Naive thymus-derived CD4-positive, alpha-beta T cell (primary cell): ENCODE data around the gene MCM3AP. TPM values are rescaled to one million over a fixed set of nuclear protein-coding genes. Genes with fewer than 3 reads are reported as not detected.
"Not testable (repeated sequence)": the region's sequence is repeated elsewhere in the genome, so short reads cannot be mapped to it uniquely, and the experiment has no call there.

Experiments
- ATAC-seq: fragments of 150-1000 bp; cut with Tn5 transposase; 2 replicates; pipeline ENCODE4 v1.10.0; 2021; ENCODE audit warnings: mild to moderate bottlenecking, moderate library complexity
- CTCF ChIA-PET: fragments of 350-600 bp; sonication (Branson Sonifier 250); formaldehyde crosslinking; loops from one replicate; lab custom pipeline; 2021; ENCODE audit warnings: antibody characterized with exemption; lab: Charles Lee
- POLR2A ChIA-PET: fragments of 350-600 bp; sonication (Branson Sonifier 250); formaldehyde crosslinking; loops from one replicate; lab custom pipeline; 2021; ENCODE audit warnings: antibody characterized with exemption, inconsistent platforms; lab: Charles Lee
- DNase-seq, 9 donors: peaks; one replicate each; pipeline versions ENCODE4 v3.0.0 to v3.0.0-alpha.2; 2020 to 2022; ENCODE audit warnings: mixed read lengths in 1 of 9
- H3K27ac ChIP-seq: one replicate; pipeline ENCODE4 v1.7.0; 2013; ENCODE audit warnings: mild to moderate bottlenecking, low read depth, low read length, moderate library complexity
- H3K27me3 ChIP-seq, 2 donors: one replicate each; pipeline ENCODE4 v1.7.0; 2013; ENCODE audit warnings: low read length in 2 of 2, mild to moderate bottlenecking in 2 of 2, moderate library complexity in 2 of 2; ENCODE audit not compliant: control insufficient read depth in 2 of 2, insufficient read depth in 2 of 2
- H3K36me3 ChIP-seq, 3 experiments: 1 replicate in 2 of 3; 2 replicates in 1 of 3; pipeline ENCODE4 v1.7.0; 2013; ENCODE audit warnings: low read length in 3 of 3, mild to moderate bottlenecking in 3 of 3, moderate library complexity in 1 of 3; ENCODE audit not compliant: insufficient read depth in 3 of 3, control insufficient read depth in 2 of 3
- H3K4me1 ChIP-seq, 2 donors: one replicate each; pipeline ENCODE4 v1.7.0; 2013; ENCODE audit warnings: low read length in 2 of 2, mild to moderate bottlenecking in 2 of 2, moderate library complexity in 1 of 2; ENCODE audit not compliant: control insufficient read depth in 2 of 2, insufficient read depth in 2 of 2
- H3K4me3 ChIP-seq: 2 replicates; pipeline ENCODE4 v1.7.0; 2013; ENCODE audit warnings: mild to moderate bottlenecking, low read length
- H3K9me3 ChIP-seq, 3 experiments: 1 replicate in 2 of 3; 2 replicates in 1 of 3; pipeline ENCODE4 v1.7.0; 2013; ENCODE audit warnings: low read length in 3 of 3; ENCODE audit not compliant: control insufficient read depth in 2 of 3
- H3K27ac Mint-ChIP-seq, 9 donors: one replicate each; pipeline ENCODE4 v1.8.0; 2020 to 2022; ENCODE audit warnings: mixed read lengths in 9 of 9, mild to moderate bottlenecking in 8 of 9, moderate library complexity in 5 of 9, inconsistent platforms in 2 of 9
- H3K27me3 Mint-ChIP-seq, 5 donors: one replicate each; pipeline ENCODE4 v1.8.0; 2021 to 2022; ENCODE audit warnings: mixed read lengths in 5 of 5, mild to moderate bottlenecking in 1 of 5
- H3K36me3 Mint-ChIP-seq, 5 donors: one replicate each; pipeline ENCODE4 v1.8.0; 2020 to 2022; ENCODE audit warnings: mixed read lengths in 5 of 5, mild to moderate bottlenecking in 3 of 5, inconsistent platforms in 1 of 5
- H3K4me1 Mint-ChIP-seq, 7 donors: one replicate each; pipeline ENCODE4 v1.8.0; 2020 to 2022; ENCODE audit warnings: mixed read lengths in 7 of 7, mild to moderate bottlenecking in 3 of 7, inconsistent platforms in 1 of 7
- H3K4me3 Mint-ChIP-seq, 10 donors: one replicate each; pipeline ENCODE4 v1.8.0; 2020 to 2022; ENCODE audit warnings: mild to moderate bottlenecking in 10 of 10, mixed read lengths in 10 of 10, moderate library complexity in 6 of 10, inconsistent platforms in 2 of 10
- H3K9me3 Mint-ChIP-seq, 11 donors: one replicate each; pipeline ENCODE4 v1.8.0; 2020 to 2022; ENCODE audit warnings: mixed read lengths in 11 of 11, mild to moderate bottlenecking in 4 of 11, inconsistent platforms in 1 of 11, moderate library complexity in 1 of 11
- intact Hi-C, 2 donors: fragments of 100-400 bp; cut with micrococcal nuclease; formaldehyde crosslinking; loops; one replicate each; pipeline ENCODE4 v1.15.1; 2023
- polyA plus RNA-seq, 2 donors: library from polyadenylated mRNA; unstranded; fragments of 300-500 nt; fragmentation: Illumina TruSeq; gene quantifications; one replicate each; pipeline ENCODE4 v1.2.3, GENCODE V29; 2021
- total RNA-seq, 6 experiments: library from RNA in 5 of 6; stranded (reverse) in 5 of 6; gene quantifications; 1 replicate in 5 of 6; 2 replicates in 1 of 6; pipeline ENCODE4 v1.2.3 and lab custom pipeline; 2021 to 2026

The MCM3AP gene
- total and polyA plus RNA-seq, 7 experiments from 2014 or later, result 37.3 to 175 (median 124) TPM

DNA sequence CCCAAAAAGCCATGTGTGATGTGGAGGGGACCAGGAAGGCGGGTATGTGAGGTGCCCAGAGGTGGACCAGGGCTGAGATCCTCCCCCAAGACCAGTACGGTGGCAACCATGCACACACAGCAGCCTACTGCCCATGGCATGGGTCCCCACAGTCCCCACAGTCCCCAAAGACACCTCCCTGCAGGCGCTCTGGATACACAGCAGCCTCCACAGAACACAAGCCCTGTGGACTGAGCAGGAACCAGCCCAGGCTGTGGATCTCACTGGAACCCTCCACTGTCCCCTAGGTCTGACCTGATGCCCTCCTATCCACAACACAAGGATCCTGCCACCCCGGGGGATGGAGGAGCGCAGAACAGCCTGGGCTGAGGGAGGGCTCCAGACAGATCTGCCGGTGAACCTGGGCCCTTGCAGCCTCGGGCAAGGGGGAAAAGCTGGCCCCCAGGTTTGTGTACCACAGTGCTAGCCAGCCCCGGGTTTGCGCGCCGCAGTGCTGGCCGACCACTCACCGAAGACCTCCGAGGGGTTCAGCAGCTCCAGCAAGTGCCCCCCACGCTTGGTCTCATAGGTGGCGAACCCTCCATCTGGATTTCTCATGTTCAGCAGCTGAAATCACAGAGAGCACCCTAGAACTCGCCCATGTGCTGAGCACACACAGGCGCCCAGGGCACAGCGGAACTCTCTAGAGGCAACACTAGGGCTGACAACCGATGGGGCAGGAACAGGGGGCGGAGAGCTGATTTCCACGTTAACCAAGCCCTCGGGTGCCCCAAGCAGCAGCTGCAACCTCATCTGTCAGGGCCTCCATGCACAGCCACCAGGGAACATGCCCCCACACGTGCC is 79.0 kb downstream of the MCM3AP start:
- H3K36me3 Mint-ChIP-seq, result peaks cover 1 to 30% (median 7%) of the 10 kb centered on the region in 5 donors

DNA sequence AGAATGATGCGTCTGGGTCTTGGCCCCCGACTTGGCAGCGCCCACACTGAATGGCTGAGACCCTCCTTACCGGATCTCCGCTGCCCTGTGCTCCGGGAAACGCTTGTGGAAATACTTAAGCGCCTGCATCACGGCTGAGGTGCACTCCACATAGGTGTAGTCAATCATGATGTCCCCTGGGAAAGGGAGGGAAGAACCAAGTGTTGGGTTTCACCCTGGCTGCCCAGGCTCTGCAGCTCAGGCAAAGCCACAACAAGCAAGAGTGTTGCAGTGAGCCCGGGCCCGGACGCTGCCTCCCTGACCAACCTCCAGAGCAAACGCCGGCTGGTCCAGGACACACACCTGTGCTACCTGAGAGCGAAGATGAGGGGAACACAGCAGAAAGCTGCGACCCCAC is 79.6 kb downstream of the MCM3AP start:
- intact Hi-C loops, result no loop called here

More for the DNA sequence above, 79.0 kb downstream of the MCM3AP start:
- no peaks in the 10 kb centered on the region for H3K4me1 ChIP-seq
- peaks cover 0 to 74% (median 0%) of the 10 kb centered on the region in 3 experiments for H3K36me3 ChIP-seq
- Mint-ChIP-seq H3K9me3 (no peaks in the 10 kb centered on the region), H3K4me1 (no peaks in the 10 kb centered on the region), H3K27me3 (no peaks in the 10 kb centered on the region), H3K4me3 (no peak overlapping the region), H3K27ac (no peak overlapping the region)
- H3K9me3 ChIP-seq, result no peaks in the 10 kb centered on the region
- no peak overlapping the region for H3K27ac ChIP-seq
- no peaks in the 10 kb centered on the region for H3K27me3 ChIP-seq
- no peak overlapping the region for H3K4me3 ChIP-seq
- ATAC-seq (no peak), DNase-seq (no peak)
- ChIA-PET POLR2A (no interaction called here), CTCF (no interaction called here)
- intact Hi-C loops, result no loop called here

DNA sequence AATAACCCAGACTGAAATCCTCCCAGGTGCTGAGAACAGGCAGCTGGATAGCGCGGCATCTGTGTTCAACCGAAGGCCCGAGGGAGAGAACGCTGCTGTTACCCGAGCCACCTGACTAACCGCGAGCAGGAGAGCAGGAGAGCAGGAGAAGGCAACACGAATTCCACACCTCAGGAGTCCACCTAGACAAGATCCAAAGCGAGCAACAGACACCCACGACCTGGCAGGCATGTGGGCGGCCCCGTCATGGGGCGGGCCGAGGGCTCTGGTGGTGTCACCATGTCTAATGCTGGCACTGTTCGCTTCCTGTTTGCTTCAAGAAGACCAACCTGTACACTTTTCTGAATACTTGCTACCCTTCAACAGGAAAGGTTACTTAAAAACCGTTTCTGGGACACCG is 80.2 kb downstream of the MCM3AP start:
- POLR2A ChIA-PET, result no interaction called here
- H3K36me3 Mint-ChIP-seq, result peaks cover 7 to 38% (median 11%) of the 10 kb centered on the region in 5 donors

More for the DNA sequence above, 79.6 kb downstream of the MCM3AP start:
- DNase-seq (no peak), ATAC-seq (no peak)
- no peaks in the 10 kb centered on the region for H3K27me3 Mint-ChIP-seq
- ChIA-PET POLR2A (no interaction called here), CTCF (no interaction called here)
- H3K27ac Mint-ChIP-seq, result no peak overlapping the region
- H3K9me3 Mint-ChIP-seq, result no peaks in the 10 kb centered on the region
- Histone ChIP-seq H3K4me1 (no peaks in the 10 kb centered on the region), H3K27me3 (no peaks in the 10 kb centered on the region), H3K36me3 (peaks cover 0 to 75% (median 0%) of the 10 kb centered on the region in 3 experiments), H3K27ac (no peak overlapping the region), H3K9me3 (no peaks in the 10 kb centered on the region), H3K4me3 (no peak overlapping the region)
- H3K4me3 Mint-ChIP-seq, result no peak overlapping the region
- peaks cover 3 to 32% (median 8%) of the 10 kb centered on the region in 5 donors for H3K36me3 Mint-ChIP-seq
- no peaks in the 10 kb centered on the region for H3K4me1 Mint-ChIP-seq

DNA sequence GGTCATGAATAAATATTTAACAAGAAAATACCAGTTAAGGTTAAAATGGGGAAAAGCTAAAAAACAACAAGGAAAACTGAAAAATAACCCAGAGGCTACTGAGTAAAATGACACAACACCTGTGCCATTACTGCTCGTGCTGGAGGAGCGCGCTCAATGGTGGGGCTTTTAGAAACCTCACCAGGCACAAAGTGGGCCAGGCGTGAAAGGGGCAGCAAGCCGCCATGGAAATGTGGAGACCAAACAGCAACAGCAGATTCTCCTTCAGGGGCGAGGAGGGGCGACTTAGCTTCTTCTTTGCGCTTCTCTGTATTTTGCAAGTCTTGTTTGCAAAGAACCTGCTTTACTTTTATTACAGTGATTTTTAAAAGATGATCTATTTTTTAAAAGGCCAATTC is 82.2 kb downstream of the MCM3AP start:
- Mint-ChIP-seq H3K27me3 (no peaks in the 10 kb centered on the region), H3K4me1 (no peaks in the 10 kb centered on the region), H3K36me3 (peaks cover 13 to 51% (median 28%) of the 10 kb centered on the region in 5 donors), H3K9me3 (no peaks in the 10 kb centered on the region), H3K4me3 (no peak overlapping the region), H3K27ac (peak overlapping the region in 4 of 9 donors; percentile 51 to 75 (median 54))
- H3K9me3 ChIP-seq, result no peaks in the 10 kb centered on the region
- ATAC-seq (no peak), DNase-seq (no peak)
- POLR2A ChIA-PET, result interaction anchor here (1.0 kb wide), 1 partner anchor 27 kb away, joined by 3 read pairs; no protein-coding TSS in a partner anchor
- H3K36me3 ChIP-seq, result peaks cover 0 to 60% (median 0%) of the 10 kb centered on the region in 3 experiments
- no peak overlapping the region for H3K4me3 ChIP-seq
- H3K27ac ChIP-seq, result no peak overlapping the region
- H3K4me1 ChIP-seq, result no peaks in the 10 kb centered on the region
- intact Hi-C loops, result no loop called here
- no peaks in the 10 kb centered on the region for H3K27me3 ChIP-seq
- CTCF ChIA-PET, result no interaction called here

More for the DNA sequence above, 80.2 kb downstream of the MCM3AP start:
- H3K4me1 Mint-ChIP-seq, result no peaks in the 10 kb centered on the region
- ATAC-seq, result no peak
- Histone ChIP-seq H3K9me3 (no peaks in the 10 kb centered on the region), H3K27me3 (no peaks in the 10 kb centered on the region), H3K4me1 (no peaks in the 10 kb centered on the region), H3K36me3 (peaks cover 0 to 75% (median 0%) of the 10 kb centered on the region in 3 experiments), H3K4me3 (no peak overlapping the region), H3K27ac (no peak overlapping the region)
- intact Hi-C loops, result no loop called here
- CTCF ChIA-PET, result no interaction called here
- no peaks in the 10 kb centered on the region for H3K27me3 Mint-ChIP-seq
- no peak overlapping the region for H3K4me3 Mint-ChIP-seq
- no peak overlapping the region for H3K27ac Mint-ChIP-seq
- no peak for DNase-seq
- H3K9me3 Mint-ChIP-seq, result no peaks in the 10 kb centered on the region

DNA sequence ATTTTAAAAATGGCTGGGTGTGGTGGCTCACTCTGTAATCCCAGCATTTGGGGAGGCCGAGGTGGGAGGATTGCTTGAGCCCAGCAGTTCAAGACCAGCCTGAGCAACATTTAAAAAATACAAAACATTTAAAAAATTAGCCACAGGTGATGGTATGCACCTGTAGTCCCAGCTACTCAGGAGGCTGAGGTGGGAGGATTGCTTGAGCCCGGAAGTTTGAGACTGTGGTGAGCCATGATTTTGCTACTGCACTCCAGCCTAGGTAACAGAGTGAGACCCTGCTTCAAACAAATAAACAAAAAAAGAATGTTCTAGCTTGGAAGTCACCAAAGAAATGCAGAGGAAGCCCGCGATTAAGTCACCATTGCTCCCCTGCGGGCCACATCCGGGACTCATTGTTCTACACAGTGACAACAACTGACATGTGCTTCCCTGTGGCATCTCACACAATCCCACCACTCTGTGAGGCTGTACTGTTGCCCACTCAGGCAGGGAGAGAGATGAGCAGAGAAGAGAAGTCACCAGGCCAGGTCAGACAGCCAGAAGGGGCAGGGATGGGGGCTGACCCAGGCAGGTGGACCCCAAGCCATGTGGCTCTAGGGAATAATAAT is 82.7 kb downstream of the MCM3AP start:
- ATAC-seq (no peak), DNase-seq (no peak)
- Histone ChIP-seq H3K27ac (no peak overlapping the region), H3K4me1 (no peaks in the 10 kb centered on the region), H3K36me3 (peaks cover 0 to 56% (median 0%) of the 10 kb centered on the region in 3 experiments), H3K27me3 (no peaks in the 10 kb centered on the region), H3K9me3 (no peaks in the 10 kb centered on the region), H3K4me3 (no peak overlapping the region)
- no peaks in the 10 kb centered on the region for H3K9me3 Mint-ChIP-seq
- H3K27ac Mint-ChIP-seq, result peak overlapping the region in 3 of 9 donors; percentile 51 to 75 (median 56)
- ChIA-PET POLR2A (interaction anchor here (1.0 kb wide), 1 partner anchor 27 kb away, joined by 3 read pairs; no protein-coding TSS in a partner anchor), CTCF (no interaction called here)
- H3K4me1 Mint-ChIP-seq, result no peaks in the 10 kb centered on the region
- H3K4me3 Mint-ChIP-seq, result no peak overlapping the region
- peaks cover 10 to 54% (median 29%) of the 10 kb centered on the region in 5 donors for H3K36me3 Mint-ChIP-seq
- H3K27me3 Mint-ChIP-seq, result no peaks in the 10 kb centered on the region
- intact Hi-C loops, result no loop called here

DNA sequence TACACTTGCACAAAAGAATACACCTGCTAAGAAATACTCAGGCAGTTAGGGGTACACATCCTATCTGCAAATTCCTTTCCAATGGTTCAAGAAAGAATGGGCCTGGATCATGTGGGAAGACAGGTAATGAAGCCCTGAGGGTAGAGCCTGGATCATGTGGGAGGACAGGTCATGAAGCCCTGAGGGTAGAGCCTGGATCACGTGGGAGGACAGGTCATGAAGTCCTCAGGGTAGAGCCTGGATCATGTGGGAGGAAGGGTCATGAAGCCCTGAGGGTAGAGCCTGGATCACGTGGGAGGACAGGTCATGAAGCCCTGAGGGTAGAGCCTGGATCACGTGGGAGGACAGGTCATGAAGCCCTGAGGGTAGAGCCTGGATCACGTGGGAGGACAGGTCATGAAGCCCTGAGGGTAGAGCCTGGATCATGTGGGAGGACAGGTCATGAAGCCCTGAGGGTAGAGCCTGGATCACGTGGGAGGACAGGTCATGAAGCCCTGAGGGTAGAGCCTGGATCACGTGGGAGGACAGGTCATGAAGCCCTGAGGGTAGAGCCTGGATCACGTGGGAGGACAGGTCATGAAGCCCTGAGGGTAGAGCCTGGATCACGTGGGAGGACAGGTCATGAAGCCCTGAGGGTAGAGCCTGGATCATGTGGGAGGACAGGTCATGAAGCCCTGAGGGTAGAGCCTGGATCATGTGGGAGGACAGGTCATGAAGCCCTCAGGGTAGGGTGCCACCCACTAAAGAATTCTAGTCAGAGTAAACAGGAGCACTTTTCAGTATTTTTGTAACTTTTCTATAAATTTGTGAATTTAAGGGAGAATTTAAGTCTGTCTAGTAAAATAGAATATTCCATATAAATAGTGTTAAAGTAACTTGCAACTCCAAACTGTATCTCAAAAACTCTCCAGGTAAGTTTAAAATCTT is 84.3 kb downstream of the MCM3AP start:
- CTCF ChIA-PET, H3K27me3 ChIP-seq, H3K4me3 ChIP-seq, H3K27ac Mint-ChIP-seq, H3K4me1 ChIP-seq, POLR2A ChIA-PET, DNase-seq, ATAC-seq, intact Hi-C loops, H3K4me3 Mint-ChIP-seq, H3K27me3 Mint-ChIP-seq, H3K9me3 ChIP-seq, H3K4me1 Mint-ChIP-seq, H3K27ac ChIP-seq, H3K9me3 Mint-ChIP-seq: not testable (repeated sequence)
- H3K36me3 ChIP-seq, result peaks cover 0 to 48% (median 0%) of the 10 kb centered on the region in 3 experiments
- H3K36me3 Mint-ChIP-seq, result peaks cover 9 to 70% (median 31%) of the 10 kb centered on the region in 5 donors
